IMR-90 (cell line): ENCODE results near the gene BHLHA9. TPM values are rescaled to one million over a fixed set of nuclear protein-coding genes. Genes with fewer than 3 reads are reported as not detected.

Experiments
- ATAC-seq: fragments of 200-7000 bp; cut with Tn5 transposase; 2 replicates; pipeline ENCODE4 v1.9.1; 2020; ENCODE audit warnings: low read depth, mild to moderate bottlenecking, moderate library complexity
- BruUV-seq: library from RNA; stranded (reverse); fragments of 400-500 nt; replicated peaks from 2 replicates; lab custom pipeline; 2021; lab: Mats Ljungman, UMichigan
- CTCF ChIA-PET: fragments of 300-600 bp; formaldehyde crosslinking; extraction: SDS; loops from one replicate; lab custom pipeline; 2021; ENCODE audit warnings: antibody characterized with exemption; lab: Yijun Ruan, JAX
- POLR2A ChIA-PET: fragments of 300-600 bp; sonication (Branson Sonifier 250); formaldehyde crosslinking; loops from one replicate; lab custom pipeline; 2022; ENCODE audit warnings: antibody characterized with exemption; ENCODE audit not compliant: unreplicated experiment; lab: Charles Lee
- DNase-seq: peaks from one replicate; pipeline ENCODE4 v3.0.0; 2013
- H2AFZ ChIP-seq: replicated peaks from 2 replicates; pipeline ENCODE3; 2013; ENCODE audit warnings: low read length, mild to moderate bottlenecking; ENCODE audit not compliant: poor library complexity
- H2AK5ac ChIP-seq: 2 replicates; pipeline ENCODE4 v1.6.1; 2013; ENCODE audit warnings: low read depth, low read length, inconsistent platforms
- H2AK9ac ChIP-seq: replicated peaks from 2 replicates; pipeline ENCODE3; 2013; ENCODE audit warnings: mild to moderate bottlenecking, low read depth, low read length, moderate library complexity; ENCODE audit not compliant: poor library complexity
- H2BK120ac ChIP-seq: 2 replicates; pipeline ENCODE4 v1.6.1; 2013; ENCODE audit warnings: low read depth, low read length, inconsistent platforms
- H2BK15ac ChIP-seq: 3 replicates; pipeline ENCODE4 v1.6.1; 2013; ENCODE audit warnings: low read depth, low read length, inconsistent platforms
- H2BK20ac ChIP-seq: 2 replicates; pipeline ENCODE4 v1.6.1; 2013; ENCODE audit warnings: low read depth, mild to moderate bottlenecking, inconsistent platforms, low read length, moderate library complexity
- H2BK5ac ChIP-seq: 2 replicates; pipeline ENCODE4 v1.6.1; 2013; ENCODE audit warnings: mild to moderate bottlenecking, low read depth, low read length, inconsistent platforms; ENCODE audit not compliant: poor library complexity, severe bottlenecking
- H3K14ac ChIP-seq: replicated peaks from 2 replicates; pipeline ENCODE4 v1.6.1; 2013; ENCODE audit warnings: low read depth, low read length, inconsistent platforms
- H3K18ac ChIP-seq: 2 replicates; pipeline ENCODE4 v1.6.1; 2013; ENCODE audit warnings: low read depth, low read length, control low read depth
- H3K23ac ChIP-seq: 2 replicates; pipeline ENCODE4 v1.6.1; 2013; ENCODE audit warnings: low read depth, low read length, inconsistent platforms
- H3K27ac ChIP-seq: 2 replicates; pipeline ENCODE4 v1.5.1; 2013; ENCODE audit warnings: mild to moderate bottlenecking, control low read depth, low read length; ENCODE audit not compliant: insufficient read depth
- H3K27me3 ChIP-seq: 2 replicates; pipeline ENCODE4 v1.6.1; 2013; ENCODE audit warnings: low read length; ENCODE audit not compliant: control insufficient read depth, insufficient read depth
- H3K36me3 ChIP-seq: 2 replicates; pipeline ENCODE4 v1.6.1; 2013; ENCODE audit warnings: low read length, mixed read lengths; ENCODE audit not compliant: control insufficient read depth, insufficient read depth
- H3K4ac ChIP-seq: 2 replicates; pipeline ENCODE4 v1.6.1; 2013; ENCODE audit warnings: low read depth, low read length, inconsistent platforms
- H3K4me1 ChIP-seq: 2 replicates; pipeline ENCODE4 v1.6.1; 2013; ENCODE audit warnings: low read length, mixed read lengths; ENCODE audit not compliant: control insufficient read depth, insufficient read depth
- H3K4me2 ChIP-seq: 2 replicates; pipeline ENCODE4 v1.6.1; 2013; ENCODE audit warnings: low read depth, mild to moderate bottlenecking, control low read depth, low read length, moderate library complexity
- H3K4me3 ChIP-seq: 2 replicates; pipeline ENCODE4 v1.5.1; 2013; ENCODE audit warnings: low read depth, mild to moderate bottlenecking, control low read depth, low read length, moderate library complexity; ENCODE audit not compliant: insufficient read depth
- H3K56ac ChIP-seq: 2 replicates; pipeline ENCODE4 v1.6.1; 2013; ENCODE audit warnings: low read length, inconsistent platforms; ENCODE audit not compliant: insufficient read depth; ENCODE audit errors: extremely low read depth
- H3K79me1 ChIP-seq, 2 experiments: 2 replicates each; pipeline ENCODE4 v1.6.1; 2013; ENCODE audit warnings: low read length in 2 of 2, inconsistent platforms in 1 of 2, low read depth in 1 of 2
- H3K9ac ChIP-seq: 2 replicates; pipeline ENCODE4 v1.6.1; 2013; ENCODE audit warnings: low read depth, low read length, control low read depth
- H3K9me1 ChIP-seq: 2 replicates; pipeline ENCODE4 v1.6.1; 2013; ENCODE audit warnings: low read length, inconsistent platforms; ENCODE audit not compliant: insufficient read depth
- H3K9me3 ChIP-seq: 2 replicates; pipeline ENCODE4 v1.6.1; 2013; ENCODE audit warnings: low read length; ENCODE audit not compliant: control insufficient read depth, insufficient read depth
- H4K20me1 ChIP-seq: 2 replicates; pipeline ENCODE4 v1.6.1; 2013; ENCODE audit warnings: low read length, inconsistent platforms; ENCODE audit not compliant: insufficient read depth
- H4K5ac ChIP-seq: 2 replicates; pipeline ENCODE4 v1.6.1; 2013; ENCODE audit warnings: mild to moderate bottlenecking, low read depth, low read length, control low read depth
- H4K8ac ChIP-seq, 2 experiments: 2 replicates each; pipeline ENCODE4 v1.6.1; 2013; ENCODE audit warnings: low read depth in 2 of 2, low read length in 2 of 2, control low read depth in 1 of 2, inconsistent platforms in 1 of 2
- H4K91ac ChIP-seq: 2 replicates; pipeline ENCODE4 v1.6.1; 2013; ENCODE audit warnings: low read depth, low read length, inconsistent platforms; ENCODE audit not compliant: insufficient read depth
- BHLHE40 ChIP-seq: fragments of 150-350 bp; IDR thresholded peaks from 2 replicates; pipeline ENCODE4 v1.6.1; 2016; ENCODE audit warnings: mild to moderate bottlenecking, low read depth, low read length
- CEBPB ChIP-seq: IDR thresholded peaks from 2 replicates; pipeline ENCODE4 v1.6.1; 2012; ENCODE audit warnings: low read depth, low read length, improper control_type of control experiment
- FOS ChIP-seq: fragments of 150-350 bp; IDR thresholded peaks from 2 replicates; pipeline ENCODE4 v1.6.1; 2016; ENCODE audit warnings: low read depth, low read length
- MAFK ChIP-seq: IDR thresholded peaks from 2 replicates; pipeline ENCODE4 v1.6.1; 2012; ENCODE audit warnings: low read depth, low read length, improper control_type of control experiment
- MXI1 ChIP-seq: IDR thresholded peaks from 2 replicates; pipeline ENCODE4 v1.6.1; 2012; ENCODE audit warnings: low read depth, mild to moderate bottlenecking, low read length, moderate library complexity, borderline replicate concordance
- NFE2L2 ChIP-seq: fragments of 150-350 bp; IDR thresholded peaks from 2 replicates; pipeline ENCODE4 v1.6.1; 2016; ENCODE audit warnings: low read depth, mild to moderate bottlenecking, low read length
- POLR2A ChIP-seq: IDR thresholded peaks from 2 replicates; pipeline ENCODE4 v1.6.1; 2012; ENCODE audit warnings: mild to moderate bottlenecking, low read depth, low read length
- RAD21 ChIP-seq: IDR thresholded peaks from 2 replicates; pipeline ENCODE4 v1.6.1; 2012; ENCODE audit warnings: low read length, improper control_type of control experiment
- RCOR1 ChIP-seq: IDR thresholded peaks from 2 replicates; pipeline ENCODE4 v1.6.1; 2012; ENCODE audit warnings: mild to moderate bottlenecking, low read length, improper control_type of control experiment; ENCODE audit not compliant: insufficient replicate concordance
- RFX5 ChIP-seq: IDR thresholded peaks from 2 replicates; pipeline ENCODE4 v1.8.0; 2012; ENCODE audit warnings: low read depth, mild to moderate bottlenecking, low read length, moderate library complexity
- SMC3 ChIP-seq: fragments of 150-350 bp; IDR thresholded peaks from 2 replicates; pipeline ENCODE4 v1.6.1; 2016; ENCODE audit warnings: low read depth, mild to moderate bottlenecking, antibody characterized with exemption, low read length, moderate library complexity
- WGBS, 2 experiments: methylation state at CpG; one replicate each; pipeline versions ENCODE4 v1.1.5 to v1.1.7; 2013; ENCODE audit warnings: missing lambda C conversion rate in 2 of 2; ENCODE audit not compliant: insufficient read length in 1 of 2; ENCODE audit errors: extremely low coverage in 2 of 2; 5-methylcytosine and 5-hydroxymethylcytosine counted together
- dilution Hi-C: fragments of 300-500 bp; cut with HindIII; formaldehyde crosslinking; loops from one replicate; pipeline ENCODE4 v1.14.3; 2018; ENCODE audit warnings: low sequenced_read_pairs; ENCODE audit not compliant: unreplicated experiment
- in situ Hi-C: fragments of 300-500 bp; cut with MboI; formaldehyde crosslinking; loops from 3 replicates; pipeline ENCODE4 v1.14.3; 2019; ENCODE audit warnings: low sequenced_read_pairs, inconsistent platforms, mixed read lengths
- intact Hi-C: fragments of 100-400 bp; cut with micrococcal nuclease; formaldehyde crosslinking; loops from 2 replicates; pipeline ENCODE4 v1.10.0; 2022
- polyA plus RNA-seq, 3 experiments: library from polyadenylated mRNA; depleted of rRNA; stranded (reverse); fragments of >200 nt; gene quantifications; 2 replicates each; pipeline ENCODE4 v1.2.3, GENCODE V29; 2012; ENCODE audit warnings: low replicate concordance in 1 of 3
- total RNA-seq: library from RNA; depleted of rRNA; stranded (reverse); fragments of >200 nt; gene quantifications from 2 replicates; pipeline ENCODE4 v1.2.3, GENCODE V29; 2012
- TF ChIP-seq, protein P1 (sequence below): fragments of 150-350 bp; IDR thresholded peaks from 2 replicates; pipeline ENCODE4 v1.6.1; 2017; ENCODE audit warnings: mild to moderate bottlenecking, antibody characterized with exemption, low read length, low read depth
- TF ChIP-seq, protein P2 (sequence below): fragments of 150-350 bp; IDR thresholded peaks from 2 replicates; pipeline ENCODE4 v1.6.1; 2016; ENCODE audit warnings: low read depth, mild to moderate bottlenecking, low read length, moderate library complexity, borderline replicate concordance
- TF ChIP-seq, protein P3 (sequence below): conservative IDR thresholded peaks from 2 replicates; pipeline ENCODE4 v1.5.1; 2012; ENCODE audit warnings: mild to moderate bottlenecking, low read depth, low read length, improper control_type of control experiment

The BHLHA9 gene
- total and polyA plus RNA-seq, 2 of the 4 experiments (the other 2 are of a cell fraction): not detected

DNA sequence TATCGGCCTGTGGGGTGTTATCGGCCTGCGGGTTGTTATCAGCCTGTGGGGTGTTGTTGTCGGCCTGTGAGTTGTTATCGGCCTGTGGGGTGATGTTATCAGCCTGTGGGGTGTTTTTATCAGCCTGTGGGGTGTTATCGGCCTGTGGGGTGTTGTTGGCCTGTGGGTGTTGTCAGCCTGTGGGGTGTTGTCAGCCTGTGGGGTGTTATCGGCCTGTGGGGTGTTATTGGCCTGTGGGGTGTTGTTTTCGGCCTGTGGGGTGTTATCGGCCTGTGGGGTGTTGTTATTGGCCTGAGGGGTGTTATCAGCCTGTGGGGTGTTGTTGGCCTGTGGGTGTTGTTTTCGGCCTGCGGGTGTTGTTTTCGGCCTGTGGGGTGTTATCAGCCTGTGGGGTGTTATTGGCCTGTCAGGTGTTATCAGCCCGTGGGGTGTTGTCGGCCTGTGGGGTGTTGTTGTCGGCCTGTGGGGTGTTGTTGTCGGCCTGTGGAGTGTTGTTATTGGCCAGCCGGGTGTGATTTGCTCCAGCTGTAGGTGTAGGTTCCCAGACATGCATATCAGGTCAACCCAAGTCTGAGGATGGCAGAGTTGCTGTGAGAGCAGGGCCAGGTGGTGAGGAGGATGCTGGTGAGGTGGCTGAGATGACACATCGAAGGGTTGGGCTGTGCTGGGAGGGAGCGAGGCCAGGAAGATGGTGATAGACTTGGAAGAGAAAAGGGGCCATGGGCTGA, 16.3 kb downstream of the BHLHA9 start:
- TF ChIP-seq SMC3: no peak
- TF ChIP-seq, protein P1, sequence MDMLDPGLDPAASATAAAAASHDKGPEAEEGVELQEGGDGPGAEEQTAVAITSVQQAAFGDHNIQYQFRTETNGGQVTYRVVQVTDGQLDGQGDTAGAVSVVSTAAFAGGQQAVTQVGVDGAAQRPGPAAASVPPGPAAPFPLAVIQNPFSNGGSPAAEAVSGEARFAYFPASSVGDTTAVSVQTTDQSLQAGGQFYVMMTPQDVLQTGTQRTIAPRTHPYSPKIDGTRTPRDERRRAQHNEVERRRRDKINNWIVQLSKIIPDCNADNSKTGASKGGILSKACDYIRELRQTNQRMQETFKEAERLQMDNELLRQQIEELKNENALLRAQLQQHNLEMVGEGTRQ: no peak
- no peak for TF ChIP-seq NFE2L2
- TF ChIP-seq CEBPB: no peak
- no peak for TF ChIP-seq POLR2A
- no peak for TF ChIP-seq RCOR1
- TF ChIP-seq, protein P2, sequence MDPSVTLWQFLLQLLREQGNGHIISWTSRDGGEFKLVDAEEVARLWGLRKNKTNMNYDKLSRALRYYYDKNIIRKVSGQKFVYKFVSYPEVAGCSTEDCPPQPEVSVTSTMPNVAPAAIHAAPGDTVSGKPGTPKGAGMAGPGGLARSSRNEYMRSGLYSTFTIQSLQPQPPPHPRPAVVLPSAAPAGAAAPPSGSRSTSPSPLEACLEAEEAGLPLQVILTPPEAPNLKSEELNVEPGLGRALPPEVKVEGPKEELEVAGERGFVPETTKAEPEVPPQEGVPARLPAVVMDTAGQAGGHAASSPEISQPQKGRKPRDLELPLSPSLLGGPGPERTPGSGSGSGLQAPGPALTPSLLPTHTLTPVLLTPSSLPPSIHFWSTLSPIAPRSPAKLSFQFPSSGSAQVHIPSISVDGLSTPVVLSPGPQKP: no peak
- no peak for TF ChIP-seq MAFK
- no peak for TF ChIP-seq FOS
- TF ChIP-seq MXI1: no peak
- no peak for TF ChIP-seq BHLHE40
- TF ChIP-seq, protein P3, sequence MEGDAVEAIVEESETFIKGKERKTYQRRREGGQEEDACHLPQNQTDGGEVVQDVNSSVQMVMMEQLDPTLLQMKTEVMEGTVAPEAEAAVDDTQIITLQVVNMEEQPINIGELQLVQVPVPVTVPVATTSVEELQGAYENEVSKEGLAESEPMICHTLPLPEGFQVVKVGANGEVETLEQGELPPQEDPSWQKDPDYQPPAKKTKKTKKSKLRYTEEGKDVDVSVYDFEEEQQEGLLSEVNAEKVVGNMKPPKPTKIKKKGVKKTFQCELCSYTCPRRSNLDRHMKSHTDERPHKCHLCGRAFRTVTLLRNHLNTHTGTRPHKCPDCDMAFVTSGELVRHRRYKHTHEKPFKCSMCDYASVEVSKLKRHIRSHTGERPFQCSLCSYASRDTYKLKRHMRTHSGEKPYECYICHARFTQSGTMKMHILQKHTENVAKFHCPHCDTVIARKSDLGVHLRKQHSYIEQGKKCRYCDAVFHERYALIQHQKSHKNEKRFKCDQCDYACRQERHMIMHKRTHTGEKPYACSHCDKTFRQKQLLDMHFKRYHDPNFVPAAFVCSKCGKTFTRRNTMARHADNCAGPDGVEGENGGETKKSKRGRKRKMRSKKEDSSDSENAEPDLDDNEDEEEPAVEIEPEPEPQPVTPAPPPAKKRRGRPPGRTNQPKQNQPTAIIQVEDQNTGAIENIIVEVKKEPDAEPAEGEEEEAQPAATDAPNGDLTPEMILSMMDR: no peak
- TF ChIP-seq RAD21: no peak
- TF ChIP-seq RFX5: no peak
- H3K4me1 ChIP-seq: no peaks in the 10 kb centered on the region
- no peaks in the 10 kb centered on the region for H3K79me1 ChIP-seq
- no peak overlapping the region for H2AK9ac ChIP-seq
- H2AK5ac ChIP-seq: no peak overlapping the region; the same call in 1 of the 2 replicates
- no peak overlapping the region for H4K8ac ChIP-seq
- H3K9me1 ChIP-seq: no peaks in the 10 kb centered on the region
- no peak overlapping the region for H3K18ac ChIP-seq
- no peak overlapping the region for H4K91ac ChIP-seq
- H3K9me3 ChIP-seq: no peaks in the 10 kb centered on the region; the same call in 1 of the 2 replicates
- no peak overlapping the region for H3K23ac ChIP-seq
- intact Hi-C loops (no loop called here), in situ Hi-C loops (no loop called here), dilution Hi-C loops (no loop called here)
- H2BK15ac ChIP-seq: no peak overlapping the region
- no peaks in the 10 kb centered on the region for H4K20me1 ChIP-seq
- no peak overlapping the region for H2AFZ ChIP-seq
- H3K27me3 ChIP-seq: peaks cover 3% of the 10 kb centered on the region
- H3K4me3 ChIP-seq: no peak overlapping the region
- H2BK5ac ChIP-seq: no peak overlapping the region
- DNase-seq (no peak), ATAC-seq (no peak)
- H3K36me3 ChIP-seq: no peaks in the 10 kb centered on the region
- H3K27ac ChIP-seq: no peak overlapping the region
- no peak overlapping the region for H2BK20ac ChIP-seq
- H3K14ac ChIP-seq: no peak overlapping the region
- H4K5ac ChIP-seq: no peak overlapping the region
- H3K56ac ChIP-seq: no peak overlapping the region
- no peak overlapping the region for H2BK120ac ChIP-seq
- no peak overlapping the region for H3K4ac ChIP-seq
- WGBS, 2 experiments: 77% methylated on average over 9 of the region's 19 CpGs; no CpG with 5 or more reads in 1 of the 2 experiments
- CTCF ChIA-PET: no interaction called here
- no peak overlapping the region for H3K4me2 ChIP-seq
- no peak overlapping the region for H3K9ac ChIP-seq
- no TSS peak for BruUV-seq
- POLR2A ChIA-PET: no interaction called here
